Neural progenitor cell (in vitro differentiated cells): ENCODE measurements around the gene FHDC1.

Source experiments
- CTCF ChIP-seq: fragments of 200-600 bp; sonication (generic); IDR thresholded peaks from 2 replicates; pipeline ENCODE4 v1.5.1; 2017; ENCODE audit warnings: antibody characterized with exemption, mild to moderate bottlenecking
- EZH2 ChIP-seq: fragments of 200-600 bp; sonication (generic); IDR thresholded peaks from 2 replicates; pipeline ENCODE4 v1.6.1; 2017; ENCODE audit warnings: antibody characterized with exemption, mild to moderate bottlenecking, moderate library complexity
- EZH2phosphoT487 ChIP-seq: fragments of 200-600 bp; sonication (generic); IDR thresholded peaks from 2 replicates; pipeline ENCODE4 v1.6.1; 2017; ENCODE audit warnings: antibody characterized with exemption

GRCh38 chr4:152996111-152996571, 60.0 kb downstream of the FHDC1 start:
- TF ChIP-seq EZH2phosphoT487 (no peak), CTCF (no peak), EZH2 (no peak)
